Myometrial cell (primary cell): ENCODE measurements around the gene LRRC30. TPM values are rescaled to one million over a fixed set of nuclear protein-coding genes. Genes with fewer than 3 reads are reported as not detected.

Experiments
- total RNA-seq: library from RNA; depleted of rRNA; stranded (reverse); fragments of >200 nt; gene quantifications from 2 replicates; pipeline ENCODE4 v1.2.3, GENCODE V29; 2015

Gene LRRC30
- total RNA-seq: not detected in 2 replicates

DNA sequence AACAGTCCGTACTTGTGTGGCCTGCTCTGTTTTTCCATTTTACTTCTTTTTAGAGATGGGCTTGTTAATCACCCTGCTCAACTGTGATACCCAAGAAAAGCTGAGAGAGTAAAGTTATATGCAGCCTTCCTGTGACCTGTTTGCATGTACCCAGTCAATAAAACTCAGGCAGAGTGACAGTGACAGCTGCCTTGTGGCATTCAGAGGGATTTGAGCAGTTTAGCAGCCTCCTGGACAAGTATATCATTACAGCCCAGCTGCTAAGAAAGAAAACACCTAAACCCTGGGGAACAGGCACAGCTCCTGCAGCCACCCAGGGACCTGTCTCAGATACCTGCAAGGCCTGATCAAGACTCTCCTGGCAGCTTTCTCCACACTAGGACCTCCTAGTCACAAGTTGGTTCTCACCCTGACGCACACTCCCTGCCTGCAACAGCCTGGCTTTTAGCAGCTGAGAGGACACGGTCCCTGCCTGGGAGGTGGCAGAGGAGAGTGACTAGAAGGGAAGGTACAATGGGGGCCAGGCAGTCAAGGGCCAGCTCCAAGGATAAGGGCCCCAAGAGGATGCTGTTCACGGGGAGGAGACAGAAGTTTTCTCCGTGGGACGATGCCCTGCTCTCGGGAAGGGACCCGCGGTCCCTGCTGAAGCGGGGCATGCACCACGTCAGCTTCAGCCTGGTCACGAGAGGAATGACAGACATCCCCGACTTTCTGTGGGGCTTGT lies at the start of gene LRRC30:
Gene LRRC30 (plus strand): TSS at position 464 of the 724 bp plus-strand sequence. CDS start 50 bp downstream, at position 514.

Other genes with a start within 250 kb of the LRRC30 start
- 17.7 and 21.6 TPM in 2 replicates for gene LAMA1, start 113.3 kb upstream of the LRRC30 start, total RNA-seq